Lower leg skin (tissue), 3 donors: ENCODE data around the gene AKR1E2.

Experiments used
- CTCF ChIP-seq, 3 donors: fragments of 450-650 bp; IDR thresholded peaks; one replicate each; pipeline ENCODE4 v1.5.1; 2016; ENCODE audit warnings: antibody characterized with exemption in 3 of 3, mild to moderate bottlenecking in 3 of 3, moderate library complexity in 2 of 3
- POLR2A ChIP-seq, 2 donors: fragments of 450-650 bp; IDR thresholded peaks; one replicate each; pipeline ENCODE4 v1.6.1; 2016 to 2017; ENCODE audit warnings: antibody characterized with exemption in 2 of 2, mild to moderate bottlenecking in 1 of 2, moderate library complexity in 1 of 2

DNA sequence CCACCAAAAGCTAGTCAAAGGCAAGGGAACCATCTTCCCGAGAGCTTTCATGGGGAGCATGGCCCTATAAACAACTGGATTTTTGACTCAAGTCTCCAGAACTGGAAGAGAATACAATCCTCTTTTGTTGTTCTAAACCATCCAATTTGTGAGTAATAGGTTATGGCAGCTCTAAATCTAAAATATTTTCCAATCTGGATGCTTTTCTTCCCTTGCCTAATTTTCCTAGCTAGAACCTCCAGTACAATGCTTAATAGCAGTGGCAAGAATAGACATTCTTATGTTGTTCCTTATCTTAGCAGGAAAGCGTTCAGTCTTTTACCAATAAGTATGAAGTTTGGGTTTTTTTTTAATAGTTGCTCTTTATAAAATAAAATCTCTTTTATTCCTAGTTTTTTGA is 66.7 kb downstream of the AKR1E2 start:
- TF ChIP-seq CTCF (IDR thresholded peaks at IDR 0.05) (no peak), POLR2A (IDR thresholded peaks at IDR 0.05) (no peak)
